ENCODE measurements around the gene RANBP17. TPM values are rescaled to one million over a fixed set of nuclear protein-coding genes. Genes with fewer than 3 reads are reported as not detected.

Gene RANBP17
- total RNA-seq, 1 experiment from 2014 or later = 6.0 TPM

DNA sequence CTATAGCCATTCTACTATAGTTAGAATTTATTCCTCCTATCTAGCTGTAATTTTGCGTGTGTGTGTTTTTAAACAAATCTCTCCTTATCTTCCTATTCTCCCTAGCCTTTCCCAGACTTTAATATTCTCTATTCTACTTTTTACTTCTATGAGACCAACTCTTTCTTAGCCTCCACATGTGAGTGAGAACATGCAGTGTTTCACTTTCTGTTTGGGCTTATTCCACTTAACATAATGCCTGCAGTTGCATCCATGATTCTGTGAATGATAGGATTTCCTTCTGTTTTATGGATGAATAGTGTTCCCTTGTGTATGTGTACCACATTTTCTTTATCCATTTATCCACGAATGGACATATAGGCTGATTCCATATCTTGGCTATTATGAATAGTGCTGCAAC, 254.9 kb downstream of the RANBP17 start:
- H4K20me1 ChIP-seq (ENCODE audit: low read length) = no peaks in the 10 kb centered on the region
- H3K4me3 ChIP-seq (ENCODE audit: low read length) = no peak overlapping the region
- TF ChIP-seq EZH2 (IDR thresholded peaks at IDR 0.05; ENCODE audit: low read length, unreplicated experiment) = no peak
- TF ChIP-seq EZH2phosphoT487 (IDR thresholded peaks at IDR 0.05; ENCODE audit: borderline replicate concordance, low read length) = no peak
- TF ChIP-seq, protein P1, sequence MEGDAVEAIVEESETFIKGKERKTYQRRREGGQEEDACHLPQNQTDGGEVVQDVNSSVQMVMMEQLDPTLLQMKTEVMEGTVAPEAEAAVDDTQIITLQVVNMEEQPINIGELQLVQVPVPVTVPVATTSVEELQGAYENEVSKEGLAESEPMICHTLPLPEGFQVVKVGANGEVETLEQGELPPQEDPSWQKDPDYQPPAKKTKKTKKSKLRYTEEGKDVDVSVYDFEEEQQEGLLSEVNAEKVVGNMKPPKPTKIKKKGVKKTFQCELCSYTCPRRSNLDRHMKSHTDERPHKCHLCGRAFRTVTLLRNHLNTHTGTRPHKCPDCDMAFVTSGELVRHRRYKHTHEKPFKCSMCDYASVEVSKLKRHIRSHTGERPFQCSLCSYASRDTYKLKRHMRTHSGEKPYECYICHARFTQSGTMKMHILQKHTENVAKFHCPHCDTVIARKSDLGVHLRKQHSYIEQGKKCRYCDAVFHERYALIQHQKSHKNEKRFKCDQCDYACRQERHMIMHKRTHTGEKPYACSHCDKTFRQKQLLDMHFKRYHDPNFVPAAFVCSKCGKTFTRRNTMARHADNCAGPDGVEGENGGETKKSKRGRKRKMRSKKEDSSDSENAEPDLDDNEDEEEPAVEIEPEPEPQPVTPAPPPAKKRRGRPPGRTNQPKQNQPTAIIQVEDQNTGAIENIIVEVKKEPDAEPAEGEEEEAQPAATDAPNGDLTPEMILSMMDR (conservative IDR thresholded peaks at IDR 0.05; ENCODE audit: low read depth, low read length) = no peak
- ChIA-PET CTCF (no interaction called here), POLR2A (ENCODE audit: unreplicated experiment) (no interaction called here)
- BruUV-seq (replicated peaks) = no TSS peak
- no peaks in the 10 kb centered on the region for H3K9me2 ChIP-seq (replicated peaks; ENCODE audit: low read length)
- no peaks in the 10 kb centered on the region for H3K36me3 ChIP-seq (ENCODE audit: low read depth, low read length)
- H3K9ac ChIP-seq (ENCODE audit: low read length) = no peak overlapping the region
- no peaks in the 10 kb centered on the region for H3K4me1 ChIP-seq (ENCODE audit: insufficient read depth, low read length)
- H3K79me2 ChIP-seq (ENCODE audit: low read length) = no peaks in the 10 kb centered on the region
- H3K27ac ChIP-seq (ENCODE audit: low read length) = no peak overlapping the region
- H2AFZ ChIP-seq (ENCODE audit: low read length) = no peak overlapping the region
- H3K4me2 ChIP-seq (ENCODE audit: low read length) = no peak overlapping the region
- H3F3A ChIP-seq (ENCODE audit: low read length, unreplicated experiment) = no peaks in the 10 kb centered on the region
- no peaks in the 10 kb centered on the region for H3K27me3 ChIP-seq (ENCODE audit: low read length)
- DNase-seq (no peak), ATAC-seq (no peak)
- no peaks in the 10 kb centered on the region for H3K9me3 ChIP-seq (ENCODE audit: low read length)
- intact Hi-C loops (cut with micrococcal nuclease) = no loop called here

DNA sequence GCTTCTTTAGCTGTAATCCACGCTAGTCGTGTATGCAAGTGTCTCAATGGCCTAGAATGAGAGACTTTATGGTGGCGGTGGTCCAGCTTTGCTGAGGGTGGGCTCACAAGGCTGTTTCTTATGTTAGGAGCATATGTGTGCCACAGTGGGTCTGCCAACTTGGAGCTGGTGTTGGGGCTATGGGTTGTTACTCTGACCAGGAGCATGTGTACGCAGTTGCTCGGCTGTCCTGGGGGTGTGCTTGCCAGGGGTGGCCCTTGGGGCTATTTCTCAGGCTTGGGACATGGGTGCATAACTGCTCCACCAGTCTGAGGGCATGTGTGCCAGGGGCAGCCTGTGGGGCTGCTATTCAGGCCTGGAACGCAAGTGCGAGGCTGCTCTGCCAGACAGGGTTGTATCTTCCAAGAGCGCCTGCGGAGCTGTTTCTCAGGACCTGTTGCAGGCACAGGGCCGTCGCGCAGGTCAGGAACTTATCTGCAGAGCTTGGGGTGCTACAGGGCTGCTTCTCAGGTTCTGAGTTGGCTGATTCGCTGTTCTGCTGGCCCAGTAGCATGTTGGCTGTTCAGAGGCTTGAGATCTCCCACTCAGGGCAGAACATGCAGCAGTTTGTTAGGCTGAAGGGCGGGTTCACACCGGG, 259.3 kb downstream of the RANBP17 start:
- H3K9me2 ChIP-seq (replicated peaks; ENCODE audit: low read length) = no peaks in the 10 kb centered on the region
- no peak for TF ChIP-seq EZH2 (IDR thresholded peaks at IDR 0.05; ENCODE audit: low read length, unreplicated experiment)
- no peak for TF ChIP-seq EZH2phosphoT487 (IDR thresholded peaks at IDR 0.05; ENCODE audit: borderline replicate concordance, low read length)
- TF ChIP-seq, protein P1 (conservative IDR thresholded peaks at IDR 0.05; ENCODE audit: low read depth, low read length) = no peak

DNA sequence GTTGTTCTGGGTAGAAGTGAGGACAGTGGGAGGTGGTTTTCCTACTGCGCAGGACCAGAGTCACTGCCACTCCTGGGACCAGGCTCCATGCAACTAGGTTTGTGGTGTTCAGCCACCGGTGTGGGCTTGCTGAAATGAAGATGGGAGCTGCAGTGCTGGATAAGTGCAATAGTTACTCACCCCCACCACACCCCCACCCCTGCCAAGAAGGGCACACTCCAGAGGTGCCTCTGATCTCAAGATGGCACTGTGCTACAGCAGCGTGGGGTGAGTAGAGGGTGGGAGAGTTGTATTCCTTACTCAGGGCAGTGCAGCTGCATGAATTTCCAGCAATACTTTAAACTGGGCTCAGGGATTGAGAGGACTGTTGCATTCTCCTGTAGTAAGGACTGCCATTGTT, 259.8 kb downstream of the RANBP17 start:
- Histone ChIP-seq H3K79me2 (ENCODE audit: low read length) (no peaks in the 10 kb centered on the region), H3K27ac (ENCODE audit: low read length) (no peak overlapping the region), H3K9ac (ENCODE audit: low read length) (no peak overlapping the region), H4K20me1 (ENCODE audit: low read length) (no peaks in the 10 kb centered on the region), H3F3A (ENCODE audit: low read length, unreplicated experiment) (no peaks in the 10 kb centered on the region), H3K27me3 (ENCODE audit: low read length) (no peaks in the 10 kb centered on the region), H3K9me2 (replicated peaks; ENCODE audit: low read length) (no peaks in the 10 kb centered on the region), H3K9me3 (ENCODE audit: low read length) (no peaks in the 10 kb centered on the region), H3K4me1 (ENCODE audit: insufficient read depth, low read length) (no peaks in the 10 kb centered on the region), H3K36me3 (ENCODE audit: low read depth, low read length) (no peaks in the 10 kb centered on the region), H3K4me3 (ENCODE audit: low read length) (no peak overlapping the region), H2AFZ (ENCODE audit: low read length) (no peak overlapping the region), H3K4me2 (ENCODE audit: low read length) (no peak overlapping the region)
- intact Hi-C loops (cut with micrococcal nuclease) = no loop called here
- ATAC-seq (no peak), DNase-seq (no peak)
- no TSS peak for BruUV-seq (replicated peaks)
- no peak for TF ChIP-seq EZH2 (IDR thresholded peaks at IDR 0.05; ENCODE audit: low read length, unreplicated experiment)
- TF ChIP-seq, protein P1 (conservative IDR thresholded peaks at IDR 0.05; ENCODE audit: low read depth, low read length) = no peak
- TF ChIP-seq EZH2phosphoT487 (IDR thresholded peaks at IDR 0.05; ENCODE audit: borderline replicate concordance, low read length) = no peak
- POLR2A ChIA-PET (ENCODE audit: unreplicated experiment) = no interaction called here
- CTCF ChIA-PET = no interaction called here

More for the DNA sequence above, 259.3 kb downstream of the RANBP17 start:
- ChIA-PET POLR2A (ENCODE audit: unreplicated experiment) (no interaction called here), CTCF (no interaction called here)
- Histone ChIP-seq H2AFZ (ENCODE audit: low read length) (no peak overlapping the region), H3K9ac (ENCODE audit: low read length) (no peak overlapping the region), H3K27ac (ENCODE audit: low read length) (no peak overlapping the region), H3K79me2 (ENCODE audit: low read length) (no peaks in the 10 kb centered on the region), H3K4me1 (ENCODE audit: insufficient read depth, low read length) (no peaks in the 10 kb centered on the region), H3K4me3 (ENCODE audit: low read length) (no peak overlapping the region), H4K20me1 (ENCODE audit: low read length) (no peaks in the 10 kb centered on the region), H3K36me3 (ENCODE audit: low read depth, low read length) (no peaks in the 10 kb centered on the region), H3F3A (ENCODE audit: low read length, unreplicated experiment) (no peaks in the 10 kb centered on the region), H3K9me3 (ENCODE audit: low read length) (no peaks in the 10 kb centered on the region), H3K4me2 (ENCODE audit: low read length) (no peak overlapping the region), H3K27me3 (ENCODE audit: low read length) (no peaks in the 10 kb centered on the region)
- intact Hi-C loops (cut with micrococcal nuclease) = no loop called here
- DNase-seq = no peak
- BruUV-seq (replicated peaks) = no TSS peak
- no peak for ATAC-seq
